ENCODE data around the gene GRK6.

DNA sequence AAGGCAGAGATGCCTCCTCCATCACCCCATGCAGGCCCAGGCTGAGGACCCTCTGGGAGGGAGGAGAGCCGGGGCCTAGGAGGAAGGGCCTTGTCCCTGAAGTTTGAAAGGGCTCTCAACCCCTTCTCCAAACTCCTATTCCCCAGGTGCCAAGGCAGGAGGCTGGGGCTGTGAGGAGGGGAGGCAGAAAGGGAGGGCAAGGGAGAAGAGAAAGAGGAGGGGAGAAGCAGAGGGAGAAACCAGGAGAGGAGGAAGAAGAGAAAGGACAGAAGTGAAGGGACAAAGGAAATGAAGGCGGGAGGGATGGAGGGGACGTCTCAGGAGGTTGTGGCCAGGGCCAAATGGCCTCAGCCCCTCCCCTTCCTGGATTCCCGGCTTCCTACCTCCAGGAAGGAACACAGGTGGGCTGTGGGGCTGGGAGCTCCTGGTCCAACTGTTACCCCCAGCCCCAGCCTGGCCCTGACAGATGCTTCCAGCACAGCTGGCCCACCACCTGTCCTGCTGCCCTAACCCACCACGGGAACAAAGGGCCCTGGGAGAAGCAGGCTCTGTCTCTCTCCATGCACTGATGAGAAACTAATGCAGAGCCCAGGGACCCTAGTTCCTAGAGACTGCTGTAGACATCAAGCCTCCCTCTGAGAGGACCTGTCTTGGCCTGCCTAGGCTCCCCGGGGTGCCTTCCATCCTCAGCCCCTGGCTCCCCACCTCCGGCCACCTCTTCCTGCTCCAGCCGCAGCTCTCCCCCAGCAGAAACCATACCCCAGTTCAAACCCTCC is 43.5 kb downstream of the GRK6 start:
- TF ChIP-seq CTCF (conservative IDR thresholded peaks at IDR 0.05; ENCODE audit: low read depth, low read length): no peak
- no peak for TF ChIP-seq MAFK (IDR thresholded peaks at IDR 0.05; ENCODE audit: low read depth, low read length)
- TF ChIP-seq USF2 (IDR thresholded peaks at IDR 0.05; ENCODE audit: low read depth, low read length): no peak
- no peak for TF ChIP-seq BHLHE40 (IDR thresholded peaks at IDR 0.05; ENCODE audit: low read depth, low read length)
